ENCODE measurements around the gene ENO1. TPM values are rescaled to one million over a fixed set of nuclear protein-coding genes. Genes with fewer than 3 reads are reported as not detected.

Gene ENO1
- total and polyA plus RNA-seq, 9 of the 15 experiments (the other 6 are each of a cell fraction or from before 2014, with no cell fraction given): 2,249 to 7,472 (median 2,868) TPM

DNA sequence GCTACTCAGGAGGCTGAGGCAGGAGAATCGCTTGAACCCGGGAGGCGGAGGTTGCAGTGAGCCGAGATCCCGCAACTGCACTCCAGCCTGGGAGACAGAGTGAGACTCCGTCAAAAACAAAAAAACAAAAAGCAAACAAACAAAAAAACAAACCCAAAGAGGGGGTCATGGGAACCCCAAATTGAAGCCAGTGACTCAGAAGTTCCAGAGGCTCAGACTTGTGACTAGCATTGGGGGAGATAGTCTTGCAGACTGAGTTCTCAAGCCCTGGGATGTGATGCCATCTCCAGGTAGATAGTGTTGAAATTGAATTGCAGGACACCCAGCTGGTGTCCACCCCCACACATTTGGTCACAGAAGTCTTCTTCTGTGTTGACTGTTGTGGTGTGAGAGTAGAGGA lies 24.9 kb upstream of the ENO1 start:
- H3K4me3 ChIP-seq: no peak overlapping the region
- no peak overlapping the region for H3K4me2 ChIP-seq (ENCODE audit: insufficient read depth, low read length)
- ATAC-seq (peak; percentile 50), DNase-seq (ENCODE audit: extremely low read depth in 1 of 4, low spot score in 3 of 4) (peak in 1 of 4 experiments; percentile 47), FAIRE-seq (no peak)
- ChIA-PET POLR2A (interaction anchor here (0.6 kb wide), 1 partner anchor 43 kb away, joined by 3 read pairs; no protein-coding TSS in a partner anchor), CTCF (ENCODE audit: low intra/inter-chr PET ratio) (interaction anchor here (0.6 kb wide), 1 partner anchor 32 kb away, joined by 3 read pairs; no protein-coding TSS in a partner anchor)
- BruUV-seq (replicated peaks): no TSS peak
- H3K27me3 ChIP-seq (ENCODE audit: control insufficient read depth in 2 of 2, insufficient read depth in 2 of 2, low read length in 2 of 2): no peaks in the 10 kb centered on the region
- intact Hi-C loops (cut with micrococcal nuclease): loop anchor here (10.0 kb wide), 1 partner anchor 49 kb away; no protein-coding TSS in a partner anchor
- WGBS (ENCODE audit: insufficient coverage, low coverage, missing lambda C conversion rate): 68% methylated on average over 6 of the region's 6 CpGs
- no peaks in the 10 kb centered on the region for H3K79me2 ChIP-seq (ENCODE audit: control insufficient read depth, insufficient read depth, low read length)
- no peak overlapping the region for H3K9ac ChIP-seq (ENCODE audit: insufficient read depth in 1 of 2, low read depth in 2 of 2, low read length in 2 of 2)
- no peaks in the 10 kb centered on the region for H3K9me1 ChIP-seq (ENCODE audit: control insufficient read depth, insufficient read depth, low read length)
- in situ Hi-C loops (cut with MboI): no loop called here
- no peak overlapping the region for H3K27ac ChIP-seq (ENCODE audit: extremely low read depth, low read depth, low read length)
- peaks cover 6% of the 10 kb centered on the region for H3K9me3 ChIP-seq (replicated peaks; ENCODE audit: control insufficient read depth, insufficient read depth, low read depth, low read length)
- no peak overlapping the region for H2AFZ ChIP-seq (ENCODE audit: low read depth, low read length)
- H3K36me3 ChIP-seq (ENCODE audit: control insufficient read depth, insufficient read depth, low read length): no peaks in the 10 kb centered on the region
- H4K20me1 ChIP-seq (replicated peaks; ENCODE audit: control insufficient read depth, insufficient read depth, low read length): no peaks in the 10 kb centered on the region
- peaks cover 9 to 16% of the 10 kb centered on the region in 2 experiments for H3K4me1 ChIP-seq (replicated peaks in 1 of 2; ENCODE audit: control insufficient read depth in 2 of 2, insufficient read depth in 2 of 2, low read length in 2 of 2)
- TF ChIP-seq, protein P1, sequence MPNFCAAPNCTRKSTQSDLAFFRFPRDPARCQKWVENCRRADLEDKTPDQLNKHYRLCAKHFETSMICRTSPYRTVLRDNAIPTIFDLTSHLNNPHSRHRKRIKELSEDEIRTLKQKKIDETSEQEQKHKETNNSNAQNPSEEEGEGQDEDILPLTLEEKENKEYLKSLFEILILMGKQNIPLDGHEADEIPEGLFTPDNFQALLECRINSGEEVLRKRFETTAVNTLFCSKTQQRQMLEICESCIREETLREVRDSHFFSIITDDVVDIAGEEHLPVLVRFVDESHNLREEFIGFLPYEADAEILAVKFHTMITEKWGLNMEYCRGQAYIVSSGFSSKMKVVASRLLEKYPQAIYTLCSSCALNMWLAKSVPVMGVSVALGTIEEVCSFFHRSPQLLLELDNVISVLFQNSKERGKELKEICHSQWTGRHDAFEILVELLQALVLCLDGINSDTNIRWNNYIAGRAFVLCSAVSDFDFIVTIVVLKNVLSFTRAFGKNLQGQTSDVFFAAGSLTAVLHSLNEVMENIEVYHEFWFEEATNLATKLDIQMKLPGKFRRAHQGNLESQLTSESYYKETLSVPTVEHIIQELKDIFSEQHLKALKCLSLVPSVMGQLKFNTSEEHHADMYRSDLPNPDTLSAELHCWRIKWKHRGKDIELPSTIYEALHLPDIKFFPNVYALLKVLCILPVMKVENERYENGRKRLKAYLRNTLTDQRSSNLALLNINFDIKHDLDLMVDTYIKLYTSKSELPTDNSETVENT (CRISPR knock-in tag; IDR thresholded peaks at IDR 0.05): no peak
- TF ChIP-seq, protein P2, sequence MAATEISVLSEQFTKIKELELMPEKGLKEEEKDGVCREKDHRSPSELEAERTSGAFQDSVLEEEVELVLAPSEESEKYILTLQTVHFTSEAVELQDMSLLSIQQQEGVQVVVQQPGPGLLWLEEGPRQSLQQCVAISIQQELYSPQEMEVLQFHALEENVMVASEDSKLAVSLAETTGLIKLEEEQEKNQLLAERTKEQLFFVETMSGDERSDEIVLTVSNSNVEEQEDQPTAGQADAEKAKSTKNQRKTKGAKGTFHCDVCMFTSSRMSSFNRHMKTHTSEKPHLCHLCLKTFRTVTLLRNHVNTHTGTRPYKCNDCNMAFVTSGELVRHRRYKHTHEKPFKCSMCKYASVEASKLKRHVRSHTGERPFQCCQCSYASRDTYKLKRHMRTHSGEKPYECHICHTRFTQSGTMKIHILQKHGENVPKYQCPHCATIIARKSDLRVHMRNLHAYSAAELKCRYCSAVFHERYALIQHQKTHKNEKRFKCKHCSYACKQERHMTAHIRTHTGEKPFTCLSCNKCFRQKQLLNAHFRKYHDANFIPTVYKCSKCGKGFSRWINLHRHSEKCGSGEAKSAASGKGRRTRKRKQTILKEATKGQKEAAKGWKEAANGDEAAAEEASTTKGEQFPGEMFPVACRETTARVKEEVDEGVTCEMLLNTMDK (IDR thresholded peaks at IDR 0.05; ENCODE audit: borderline replicate concordance, insufficient read depth, low read depth, low read length, poor library complexity, severe bottlenecking): no peak
- TF ChIP-seq NR1H2 (CRISPR knock-in tag; IDR thresholded peaks at IDR 0.05) (no peak), POLR2A (conservative IDR thresholded peaks at IDR 0.05) (no peak), NCOR1 (IDR thresholded peaks at IDR 0.05) (no peak), SIRT6 (IDR thresholded peaks at IDR 0.05; ENCODE audit: low read depth, low read length) (no peak), NFIC (IDR thresholded peaks at IDR 0.05) (no peak), SMARCE1 (IDR thresholded peaks at IDR 0.05) (peak; percentile 79), NFYB (IDR thresholded peaks at IDR 0.05; ENCODE audit: extremely low read depth, insufficient read length) (no peak), CEBPG (CRISPR knock-in tag; IDR thresholded peaks at IDR 0.05) (peak; percentile 19; the same call in 1 of the 2 replicates), CEBPG (tag; conservative IDR thresholded peaks at IDR 0.05 in 1 of 2, IDR thresholded peaks at IDR 0.05 in 1 of 2) (no peak), CC2D1A (IDR thresholded peaks at IDR 0.05) (no peak), SNRNP70 (optimal IDR thresholded peaks at IDR 0.05; ENCODE audit: low read depth, low read length) (no peak), DDX20 (tag; IDR thresholded peaks at IDR 0.05; ENCODE audit: low read depth) (no peak)
- TF ChIP-seq, protein P3, sequence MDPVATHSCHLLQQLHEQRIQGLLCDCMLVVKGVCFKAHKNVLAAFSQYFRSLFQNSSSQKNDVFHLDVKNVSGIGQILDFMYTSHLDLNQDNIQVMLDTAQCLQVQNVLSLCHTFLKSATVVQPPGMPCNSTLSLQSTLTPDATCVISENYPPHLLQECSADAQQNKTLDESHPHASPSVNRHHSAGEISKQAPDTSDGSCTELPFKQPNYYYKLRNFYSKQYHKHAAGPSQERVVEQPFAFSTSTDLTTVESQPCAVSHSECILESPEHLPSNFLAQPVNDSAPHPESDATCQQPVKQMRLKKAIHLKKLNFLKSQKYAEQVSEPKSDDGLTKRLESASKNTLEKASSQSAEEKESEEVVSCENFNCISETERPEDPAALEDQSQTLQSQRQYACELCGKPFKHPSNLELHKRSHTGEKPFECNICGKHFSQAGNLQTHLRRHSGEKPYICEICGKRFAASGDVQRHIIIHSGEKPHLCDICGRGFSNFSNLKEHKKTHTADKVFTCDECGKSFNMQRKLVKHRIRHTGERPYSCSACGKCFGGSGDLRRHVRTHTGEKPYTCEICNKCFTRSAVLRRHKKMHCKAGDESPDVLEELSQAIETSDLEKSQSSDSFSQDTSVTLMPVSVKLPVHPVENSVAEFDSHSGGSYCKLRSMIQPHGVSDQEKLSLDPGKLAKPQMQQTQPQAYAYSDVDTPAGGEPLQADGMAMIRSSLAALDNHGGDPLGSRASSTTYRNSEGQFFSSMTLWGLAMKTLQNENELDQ (CRISPR knock-in tag; IDR thresholded peaks at IDR 0.05; ENCODE audit: borderline replicate concordance): no peak
- TF ChIP-seq, protein P4, sequence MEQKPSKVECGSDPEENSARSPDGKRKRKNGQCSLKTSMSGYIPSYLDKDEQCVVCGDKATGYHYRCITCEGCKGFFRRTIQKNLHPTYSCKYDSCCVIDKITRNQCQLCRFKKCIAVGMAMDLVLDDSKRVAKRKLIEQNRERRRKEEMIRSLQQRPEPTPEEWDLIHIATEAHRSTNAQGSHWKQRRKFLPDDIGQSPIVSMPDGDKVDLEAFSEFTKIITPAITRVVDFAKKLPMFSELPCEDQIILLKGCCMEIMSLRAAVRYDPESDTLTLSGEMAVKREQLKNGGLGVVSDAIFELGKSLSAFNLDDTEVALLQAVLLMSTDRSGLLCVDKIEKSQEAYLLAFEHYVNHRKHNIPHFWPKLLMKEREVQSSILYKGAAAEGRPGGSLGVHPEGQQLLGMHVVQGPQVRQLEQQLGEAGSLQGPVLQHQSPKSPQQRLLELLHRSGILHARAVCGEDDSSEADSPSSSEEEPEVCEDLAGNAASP (IDR thresholded peaks at IDR 0.05): no peak
